HFF-Myc (cell line): ENCODE measurements around the gene TBP.

Source experiments
- DNase-seq: peaks from one replicate; pipeline ENCODE4 v3.0.0-alpha.2; 2011; ENCODE audit warnings: low read depth; ENCODE audit errors: extremely low read depth
- H3K4me3 ChIP-seq: replicated peaks from 2 replicates; pipeline ENCODE4 v1.5.1; 2011; ENCODE audit warnings: low read depth, mild to moderate bottlenecking, control low read depth, low read length
- CTCF ChIP-seq: IDR thresholded peaks from 2 replicates; pipeline ENCODE4 v1.5.1; 2012; ENCODE audit warnings: mild to moderate bottlenecking, low read depth, low read length, control low read depth; ENCODE audit errors: missing control alignments

TBP gene

GRCh38 chr6:170536671-170537070 is 17.5 kb upstream of the TBP start:
- no peak for TF ChIP-seq CTCF
- H3K4me3 ChIP-seq, result no peak overlapping the region
- no peak for DNase-seq

DNA sequence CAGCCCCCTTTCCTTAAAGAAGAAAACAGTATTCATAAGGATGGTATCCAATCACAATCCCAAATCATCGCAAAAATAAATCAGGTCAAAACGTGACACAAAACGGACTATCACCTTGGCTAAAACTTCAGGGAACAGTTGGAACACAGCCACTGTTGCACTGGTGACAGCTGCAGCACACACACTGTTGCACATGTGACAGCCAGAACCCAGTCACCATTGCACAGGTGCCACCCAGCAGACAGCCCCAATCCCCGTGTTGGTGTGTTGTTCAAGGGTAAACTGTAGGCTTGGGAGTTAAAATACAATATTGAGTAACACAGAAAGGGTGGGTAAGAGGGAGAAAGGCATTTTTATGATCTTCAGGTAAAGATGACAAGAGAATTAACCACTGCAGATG is 16.8 kb upstream of the TBP start:
- H3K4me3 ChIP-seq, result no peak overlapping the region
- no peak for DNase-seq
- TF ChIP-seq CTCF, result no peak

DNA sequence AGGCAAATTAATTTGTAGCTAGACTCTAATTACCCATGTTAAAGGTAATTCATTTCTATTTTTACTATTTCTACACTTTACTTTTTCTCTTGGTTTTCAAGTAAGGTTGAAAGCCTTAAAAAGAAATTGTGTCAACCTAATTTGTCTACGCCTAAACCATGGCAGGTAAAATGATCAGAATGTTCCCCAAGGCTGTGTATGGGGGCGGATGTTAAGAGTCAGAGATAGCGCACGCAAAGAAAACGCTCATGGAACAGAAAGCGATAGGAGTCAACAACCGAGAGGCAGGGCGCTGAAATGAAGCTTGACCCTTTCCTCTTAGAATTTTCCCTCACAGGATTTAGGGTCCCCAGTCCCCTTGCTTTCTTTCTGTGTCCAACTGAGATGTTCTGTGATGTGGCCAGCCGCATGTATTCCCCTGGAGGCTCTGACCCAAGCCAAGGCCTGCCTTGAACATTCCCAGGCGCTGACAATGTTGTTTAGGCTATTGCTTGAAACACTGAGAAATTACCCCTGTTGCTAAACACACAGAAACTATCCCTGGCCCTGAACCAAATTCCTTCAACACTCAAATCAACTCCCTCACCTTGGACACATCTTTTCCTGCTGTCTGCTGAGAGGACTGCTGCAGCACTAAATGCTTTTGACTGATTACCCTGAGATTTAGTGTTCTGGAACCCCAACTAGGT is 12.0 kb upstream of the TBP start:
- TF ChIP-seq CTCF, result no peak
- no peak for DNase-seq
- H3K4me3 ChIP-seq, result no peak overlapping the region

DNA sequence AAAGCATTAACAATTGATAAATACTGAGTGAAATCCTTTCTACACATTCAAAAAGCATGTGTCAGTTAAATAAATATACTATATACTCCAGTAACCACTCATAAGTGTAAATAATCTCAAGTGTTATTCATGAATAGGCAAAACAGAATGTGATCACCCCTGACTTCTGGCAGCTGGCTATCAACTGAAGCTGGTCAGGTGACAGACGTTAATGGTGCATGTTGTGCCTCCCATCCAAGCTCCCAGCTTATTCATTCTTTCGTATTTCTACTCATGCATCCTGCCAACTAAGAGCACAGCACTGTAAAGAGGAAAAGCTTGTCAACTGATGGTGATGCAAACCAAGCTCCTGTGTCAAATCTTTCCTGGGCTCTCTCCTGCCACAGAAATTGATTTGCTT is 8.8 kb upstream of the TBP start:
- no peak for TF ChIP-seq CTCF
- H3K4me3 ChIP-seq, result no peak overlapping the region
- no peak for DNase-seq

- no peak for TF ChIP-seq CTCF
- peak; percentile 78 for DNase-seq
- peak within 1 kb of the TSS; percentile 72 for H3K4me3 ChIP-seq
Observed at GRCh38 chr6:170552765-170553533, 1.2 kb upstream of the TBP start, which contains the start of gene PSMB1. Gene PSMB1 (minus strand): TSS chr6:170553307. CDS start chr6:170553242, 65 bp downstream.

- TF ChIP-seq CTCF, result no peak
- peak overlapping the region; percentile 72 for H3K4me3 ChIP-seq
- peak; percentile 15 for DNase-seq
Observed at GRCh38 chr6:170553534-170554012, 596 bp upstream of the TBP start.
